Activated naive CD4-positive, alpha-beta T cell treated with anti-CD3 and anti-CD28 coated beads, Interleukin-2, amount 50 U/mL, for 72 hours (primary cell): Measurements from ENCODE around the gene CGNL1. TPM values are rescaled to one million over a fixed set of nuclear protein-coding genes. Genes with fewer than 3 reads are reported as not detected.

Experiments
- ATAC-seq, 2 donors: fragments of 150-1000 bp; cut with Tn5 transposase; 2 replicates each; pipeline ENCODE4 v1.10.0; 2021; ENCODE audit warnings: mild to moderate bottlenecking in 2 of 2, moderate library complexity in 2 of 2
- DNase-seq, 2 donors: peaks; one replicate each; pipeline ENCODE4 v3.0.0; 2021 to 2022; ENCODE audit warnings: low spot score in 2 of 2
- H3K27ac Mint-ChIP-seq, 2 donors: one replicate each; pipeline ENCODE4 v1.8.0; 2022; ENCODE audit warnings: mild to moderate bottlenecking in 2 of 2, mixed read lengths in 2 of 2
- H3K36me3 Mint-ChIP-seq, 2 donors: one replicate each; pipeline ENCODE4 v1.8.0; 2022; ENCODE audit warnings: mixed read lengths in 2 of 2
- H3K9me3 Mint-ChIP-seq, 2 donors: one replicate each; pipeline ENCODE4 v1.8.0; 2022; ENCODE audit warnings: mixed read lengths in 2 of 2
- total RNA-seq, 2 donors: library from RNA; stranded (reverse); gene quantifications; one replicate each; pipeline ENCODE4 v1.2.3, GENCODE V29; 2022

Gene CGNL1
- total RNA-seq, 2 donors from 2014 or later: not detected

- ATAC-seq (no peak), DNase-seq (no peak)
- H3K9me3 Mint-ChIP-seq: no peaks in the 10 kb centered on the region
- no peaks in the 10 kb centered on the region for H3K36me3 Mint-ChIP-seq
- H3K27ac Mint-ChIP-seq: no peak overlapping the region
Observed at GRCh38 chr15:57505056-57505715, 128.9 kb downstream of the CGNL1 start.

- no peaks in the 10 kb centered on the region for H3K9me3 Mint-ChIP-seq
- no peak overlapping the region for H3K27ac Mint-ChIP-seq
- DNase-seq (no peak), ATAC-seq (no peak)
- H3K36me3 Mint-ChIP-seq: no peaks in the 10 kb centered on the region
Observed at GRCh38 chr15:57505949-57506391, 129.7 kb downstream of the CGNL1 start.

- H3K9me3 Mint-ChIP-seq: no peaks in the 10 kb centered on the region
Observed at GRCh38 chr15:57506422-57506821, 130.1 kb downstream of the CGNL1 start.

GRCh38 chr15:57507111-57507510 lies 130.8 kb downstream of the CGNL1 start:
- Mint-ChIP-seq H3K27ac (no peak overlapping the region), H3K36me3 (no peaks in the 10 kb centered on the region), H3K9me3 (no peaks in the 10 kb centered on the region)
- DNase-seq (no peak), ATAC-seq (no peak)

More at GRCh38 chr15:57506422-57506821, 130.1 kb downstream of the CGNL1 start:
- Mint-ChIP-seq H3K27ac (no peak overlapping the region), H3K36me3 (no peaks in the 10 kb centered on the region)
- ATAC-seq (no peak), DNase-seq (no peak)

GRCh38 chr15:57509126-57509525 lies 132.8 kb downstream of the CGNL1 start:
- DNase-seq (no peak), ATAC-seq (no peak)
- no peak overlapping the region for H3K27ac Mint-ChIP-seq

GRCh38 chr15:57509965-57510364 lies 133.7 kb downstream of the CGNL1 start:
- H3K27ac Mint-ChIP-seq: no peak overlapping the region
- DNase-seq (no peak), ATAC-seq (no peak)
- no peaks in the 10 kb centered on the region for H3K9me3 Mint-ChIP-seq
- no peaks in the 10 kb centered on the region for H3K36me3 Mint-ChIP-seq

More at GRCh38 chr15:57509126-57509525, 132.8 kb downstream of the CGNL1 start:
- Mint-ChIP-seq H3K36me3 (no peaks in the 10 kb centered on the region), H3K9me3 (no peaks in the 10 kb centered on the region)

- Mint-ChIP-seq H3K36me3 (no peaks in the 10 kb centered on the region), H3K27ac (no peak overlapping the region), H3K9me3 (no peaks in the 10 kb centered on the region)
- DNase-seq: no peak
- ATAC-seq: no peak
Observed at GRCh38 chr15:57510647-57511046, 134.3 kb downstream of the CGNL1 start.

GRCh38 chr15:57516327-57517029 lies 140.2 kb downstream of the CGNL1 start:
- no peaks in the 10 kb centered on the region for H3K9me3 Mint-ChIP-seq
- H3K27ac Mint-ChIP-seq: peak overlapping the region in 1 of 2 donors; percentile 34
- DNase-seq (no peak), ATAC-seq (no peak)
- no peaks in the 10 kb centered on the region for H3K36me3 Mint-ChIP-seq

GRCh38 chr15:57517030-57517671 lies 140.8 kb downstream of the CGNL1 start:
- no peak overlapping the region for H3K27ac Mint-ChIP-seq
- ATAC-seq (no peak), DNase-seq (no peak)
- no peaks in the 10 kb centered on the region for H3K36me3 Mint-ChIP-seq
- H3K9me3 Mint-ChIP-seq: no peaks in the 10 kb centered on the region

- no peak for ATAC-seq
- Mint-ChIP-seq H3K27ac (no peak overlapping the region), H3K36me3 (no peaks in the 10 kb centered on the region), H3K9me3 (no peaks in the 10 kb centered on the region)
- DNase-seq: no peak
Observed at GRCh38 chr15:57518779-57519405, 142.6 kb downstream of the CGNL1 start.

GRCh38 chr15:57519806-57520205 lies 143.5 kb downstream of the CGNL1 start:
- H3K36me3 Mint-ChIP-seq: no peaks in the 10 kb centered on the region
- no peak for ATAC-seq
- DNase-seq: no peak
- H3K9me3 Mint-ChIP-seq: no peaks in the 10 kb centered on the region
- no peak overlapping the region for H3K27ac Mint-ChIP-seq

- ATAC-seq (no peak), DNase-seq (no peak)
- H3K36me3 Mint-ChIP-seq: no peaks in the 10 kb centered on the region
- no peak overlapping the region for H3K27ac Mint-ChIP-seq
- no peaks in the 10 kb centered on the region for H3K9me3 Mint-ChIP-seq
Observed at GRCh38 chr15:57521503-57521902, 145.2 kb downstream of the CGNL1 start.

GRCh38 chr15:57522148-57522547 lies 145.8 kb downstream of the CGNL1 start:
- DNase-seq: no peak
- no peaks in the 10 kb centered on the region for H3K9me3 Mint-ChIP-seq
- H3K36me3 Mint-ChIP-seq: no peaks in the 10 kb centered on the region
- no peak for ATAC-seq
- H3K27ac Mint-ChIP-seq: no peak overlapping the region

- DNase-seq (no peak), ATAC-seq (no peak)
- no peak overlapping the region for H3K27ac Mint-ChIP-seq
- H3K36me3 Mint-ChIP-seq: no peaks in the 10 kb centered on the region
- no peaks in the 10 kb centered on the region for H3K9me3 Mint-ChIP-seq
Observed at GRCh38 chr15:57525581-57525980, 149.3 kb downstream of the CGNL1 start.

- ATAC-seq (no peak), DNase-seq (no peak)
- no peaks in the 10 kb centered on the region for H3K36me3 Mint-ChIP-seq
- H3K27ac Mint-ChIP-seq: no peak overlapping the region
- no peaks in the 10 kb centered on the region for H3K9me3 Mint-ChIP-seq
Observed at GRCh38 chr15:57526076-57526475, 149.8 kb downstream of the CGNL1 start.

GRCh38 chr15:57526615-57527014 lies 150.3 kb downstream of the CGNL1 start:
- no peak for ATAC-seq

More at GRCh38 chr15:57526615-57527014, 150.3 kb downstream of the CGNL1 start:
- peak overlapping the region in 1 of 2 donors; percentile 13 for H3K27ac Mint-ChIP-seq
- H3K9me3 Mint-ChIP-seq: no peaks in the 10 kb centered on the region
- no peak for DNase-seq
- no peaks in the 10 kb centered on the region for H3K36me3 Mint-ChIP-seq
